ENCODE measurements around the gene KLHL22. TPM values are rescaled to one million over a fixed set of nuclear protein-coding genes. Genes with fewer than 3 reads are reported as not detected.

Gene KLHL22
- total RNA-seq, 4 donors from 2014 or later, result 38.0 to 76.9 (median 61.0) TPM

DNA sequence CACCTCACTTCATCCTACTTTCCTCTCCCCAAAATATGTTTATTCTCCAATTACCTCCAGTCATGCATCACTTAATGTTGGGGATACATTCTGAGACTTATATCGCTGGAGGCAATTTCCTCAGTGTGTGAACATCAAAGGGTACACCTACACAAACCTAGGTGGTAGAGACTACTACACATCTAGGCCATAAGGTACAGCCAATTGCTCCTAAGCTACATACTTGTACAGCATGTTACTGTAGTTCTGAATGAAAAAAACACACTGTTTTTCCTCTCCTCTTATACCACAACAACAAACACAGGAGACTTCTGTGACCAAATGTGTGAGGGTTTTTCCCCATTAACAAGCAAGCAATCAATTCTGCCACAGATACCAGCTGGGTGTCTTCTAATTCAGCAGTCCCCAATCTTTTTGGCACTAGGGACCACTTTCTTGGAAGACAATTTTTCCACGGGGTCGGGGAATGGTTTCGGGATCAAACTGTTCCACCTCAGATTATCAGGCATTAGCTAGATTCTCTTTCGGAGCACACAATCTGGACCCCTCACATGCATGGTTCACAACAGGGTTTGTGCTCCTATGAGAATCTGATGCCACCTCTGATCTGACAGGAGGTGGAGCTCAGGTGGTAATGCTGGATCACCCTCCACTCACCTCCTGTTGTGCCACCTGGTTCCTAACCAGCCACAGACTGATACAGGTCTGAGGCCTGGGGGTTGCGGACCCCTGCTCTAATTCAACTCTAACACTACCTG, 5.2 kb downstream of the KLHL22 start:
- DNase-seq, result no peak
- H3K4me3 ChIP-seq (replicated peaks in 1 of 3), result no peak overlapping the region
- TF ChIP-seq, protein P1, sequence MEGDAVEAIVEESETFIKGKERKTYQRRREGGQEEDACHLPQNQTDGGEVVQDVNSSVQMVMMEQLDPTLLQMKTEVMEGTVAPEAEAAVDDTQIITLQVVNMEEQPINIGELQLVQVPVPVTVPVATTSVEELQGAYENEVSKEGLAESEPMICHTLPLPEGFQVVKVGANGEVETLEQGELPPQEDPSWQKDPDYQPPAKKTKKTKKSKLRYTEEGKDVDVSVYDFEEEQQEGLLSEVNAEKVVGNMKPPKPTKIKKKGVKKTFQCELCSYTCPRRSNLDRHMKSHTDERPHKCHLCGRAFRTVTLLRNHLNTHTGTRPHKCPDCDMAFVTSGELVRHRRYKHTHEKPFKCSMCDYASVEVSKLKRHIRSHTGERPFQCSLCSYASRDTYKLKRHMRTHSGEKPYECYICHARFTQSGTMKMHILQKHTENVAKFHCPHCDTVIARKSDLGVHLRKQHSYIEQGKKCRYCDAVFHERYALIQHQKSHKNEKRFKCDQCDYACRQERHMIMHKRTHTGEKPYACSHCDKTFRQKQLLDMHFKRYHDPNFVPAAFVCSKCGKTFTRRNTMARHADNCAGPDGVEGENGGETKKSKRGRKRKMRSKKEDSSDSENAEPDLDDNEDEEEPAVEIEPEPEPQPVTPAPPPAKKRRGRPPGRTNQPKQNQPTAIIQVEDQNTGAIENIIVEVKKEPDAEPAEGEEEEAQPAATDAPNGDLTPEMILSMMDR (IDR thresholded peaks at IDR 0.05), result no peak
- TF ChIP-seq POLR2A (IDR thresholded peaks at IDR 0.05), result no peak
- 92 to 97% methylated on average over 6 of the region's 6 CpGs for WGBS, 2 donors
- H3K4me1 ChIP-seq, result peaks cover 4 to 12% of the 10 kb centered on the region in 2 donors
- no peaks in the 10 kb centered on the region for H3K27me3 ChIP-seq
- H3K9me3 ChIP-seq, result no peaks in the 10 kb centered on the region
- intact Hi-C loops (cut with DNase I), result no loop called here
- H3K36me3 ChIP-seq, result no peaks in the 10 kb centered on the region
- no peak overlapping the region for H3K27ac ChIP-seq

DNA sequence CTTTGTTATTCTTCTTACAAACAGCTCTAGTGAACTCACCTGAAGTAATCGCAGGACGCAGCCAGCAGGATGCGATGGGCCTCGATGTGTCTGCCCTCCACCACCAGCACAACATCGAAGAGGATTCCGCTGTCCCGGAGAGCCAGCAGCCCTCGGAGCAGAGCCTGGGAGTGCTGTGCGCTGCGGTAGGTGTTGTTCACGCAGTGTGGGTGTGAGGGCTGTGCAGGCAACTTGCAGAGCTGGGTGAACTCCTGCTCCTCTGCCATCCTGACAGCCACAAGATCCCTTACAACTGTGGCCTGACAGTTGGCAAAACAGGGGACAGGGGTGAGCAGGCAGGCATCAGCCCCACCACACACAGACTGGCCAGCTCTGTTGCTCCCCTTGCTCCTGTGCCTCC, 6.6 kb downstream of the KLHL22 start:
- 70 to 83% methylated on average over 3 to 8 of the region's 11 CpGs for WGBS, 2 donors
- no peak overlapping the region for H3K4me3 ChIP-seq (replicated peaks in 1 of 3)
- no peak overlapping the region for H3K27ac ChIP-seq
- no peak for DNase-seq
- no peaks in the 10 kb centered on the region for H3K27me3 ChIP-seq
- H3K36me3 ChIP-seq, result no peaks in the 10 kb centered on the region
- peaks cover 0 to 7% of the 10 kb centered on the region in 2 donors for H3K4me1 ChIP-seq
- intact Hi-C loops (cut with DNase I), result no loop called here
- TF ChIP-seq POLR2A (IDR thresholded peaks at IDR 0.05), result no peak
- TF ChIP-seq, protein P1 (IDR thresholded peaks at IDR 0.05), result no peak
- H3K9me3 ChIP-seq, result no peaks in the 10 kb centered on the region

DNA sequence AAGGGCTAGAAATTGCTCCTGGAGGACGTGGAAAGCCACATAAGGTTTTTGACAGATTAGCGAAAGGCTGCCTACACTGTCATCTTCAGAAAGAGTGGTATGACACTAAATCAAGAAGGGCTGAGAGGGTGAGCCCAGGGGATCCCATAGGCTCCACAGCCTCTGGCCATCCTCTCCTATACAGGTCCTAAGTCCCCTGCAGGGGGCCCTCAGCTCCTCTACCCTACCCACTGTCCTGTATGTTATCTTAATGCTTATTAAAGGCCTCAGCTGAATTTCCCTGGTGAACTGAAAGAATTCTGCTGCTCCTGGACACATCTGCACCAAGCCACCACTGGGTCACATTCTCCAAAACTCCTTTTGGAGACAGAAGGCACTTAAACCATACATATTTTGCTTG, 7.9 kb downstream of the KLHL22 start:
- 100% methylated on average over 2 of the region's 2 CpGs for WGBS, 2 donors
- Histone ChIP-seq H3K9me3 (no peaks in the 10 kb centered on the region), H3K27me3 (no peaks in the 10 kb centered on the region), H3K27ac (no peak overlapping the region), H3K4me3 (replicated peaks in 1 of 3) (no peak overlapping the region), H3K4me1 (no peaks in the 10 kb centered on the region), H3K36me3 (no peaks in the 10 kb centered on the region)
- intact Hi-C loops (cut with DNase I), result no loop called here
- TF ChIP-seq, protein P1 (IDR thresholded peaks at IDR 0.05), result no peak
- no peak for TF ChIP-seq POLR2A (IDR thresholded peaks at IDR 0.05)
- no peak for DNase-seq

DNA sequence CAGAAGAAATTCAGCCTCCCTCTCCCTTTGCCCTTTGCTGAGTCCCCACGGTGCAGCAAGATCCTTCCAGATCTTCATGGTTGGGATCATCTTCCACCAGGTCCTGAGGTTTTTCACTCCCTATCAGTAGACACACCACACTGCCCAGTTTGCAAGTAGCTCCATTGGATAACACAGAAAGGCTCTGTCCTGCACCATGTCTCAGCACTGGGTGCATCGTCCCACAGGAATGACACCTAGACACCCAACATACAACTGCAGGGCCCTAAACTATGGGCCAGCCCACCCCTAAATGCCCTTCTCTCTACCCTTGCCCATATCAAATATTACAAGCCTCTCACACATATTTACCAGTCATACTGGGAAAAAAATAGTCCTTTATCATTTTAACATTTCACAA, 9.4 kb downstream of the KLHL22 start:
- DNase-seq, result no peak
- Histone ChIP-seq H3K4me3 (replicated peaks in 1 of 3) (no peak overlapping the region), H3K36me3 (no peaks in the 10 kb centered on the region), H3K4me1 (no peaks in the 10 kb centered on the region), H3K27ac (no peak overlapping the region), H3K9me3 (no peaks in the 10 kb centered on the region), H3K27me3 (no peaks in the 10 kb centered on the region)
- no peak for TF ChIP-seq POLR2A (IDR thresholded peaks at IDR 0.05)
- TF ChIP-seq, protein P1 (IDR thresholded peaks at IDR 0.05), result no peak
- intact Hi-C loops (cut with DNase I), result no loop called here
- WGBS, 2 donors, result 91 to 98% methylated on average over 2 of the region's 2 CpGs

DNA sequence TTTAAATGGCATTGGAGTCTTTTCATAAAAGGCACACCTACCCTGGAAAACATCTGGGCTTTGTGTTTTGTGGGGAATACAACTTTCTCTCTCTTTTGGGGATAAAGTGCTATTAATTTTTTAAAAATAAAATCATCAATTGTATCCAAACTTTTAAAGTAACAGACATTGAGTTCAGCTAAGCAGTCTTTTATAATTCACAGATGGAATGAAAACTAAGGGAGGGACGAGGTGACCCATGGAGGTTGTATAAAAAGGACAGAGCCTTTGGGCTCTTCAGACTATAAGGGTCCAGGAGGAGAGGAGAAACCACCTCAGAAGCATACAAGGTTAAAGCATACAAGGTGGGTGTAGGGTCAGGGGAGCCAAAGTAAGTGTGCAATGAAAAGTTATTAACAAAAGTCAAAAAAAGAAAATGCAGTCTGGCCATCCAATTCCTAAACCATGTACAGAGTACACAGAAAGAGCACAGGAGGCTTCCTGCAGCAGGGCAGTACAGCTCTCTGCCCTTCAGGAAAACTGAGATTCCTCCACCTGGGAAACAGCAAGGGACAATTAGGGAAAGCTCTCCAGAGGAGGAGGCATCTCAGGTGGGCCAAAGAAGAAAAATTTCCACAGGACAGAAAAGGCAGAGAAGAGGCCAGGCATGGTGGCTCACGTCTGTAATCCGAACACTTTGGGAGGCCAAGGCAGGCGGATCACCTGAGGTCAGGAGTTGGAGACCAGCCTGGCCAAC, 10.5 kb downstream of the KLHL22 start:
- TF ChIP-seq, protein P1 (IDR thresholded peaks at IDR 0.05), result no peak
- no peak for TF ChIP-seq POLR2A (IDR thresholded peaks at IDR 0.05)
- Histone ChIP-seq H3K27me3 (no peaks in the 10 kb centered on the region), H3K36me3 (no peaks in the 10 kb centered on the region), H3K9me3 (no peaks in the 10 kb centered on the region), H3K4me1 (no peaks in the 10 kb centered on the region), H3K4me3 (replicated peaks in 1 of 3) (no peak overlapping the region), H3K27ac (no peak overlapping the region)
- intact Hi-C loops (cut with DNase I), result no loop called here
- no peak for DNase-seq
- WGBS, 2 donors, result 92 to 94% methylated on average over 4 of the region's 4 CpGs
